Right renal pelvis (tissue), 4 donors: ENCODE measurements around the gene GPX4. TPM values are rescaled to one million over a fixed set of nuclear protein-coding genes. Genes with fewer than 3 reads are reported as not detected.
"Not testable (repeated sequence)": the region's sequence is repeated elsewhere in the genome, so short reads cannot be mapped to it uniquely, and the experiment has no call there.

Experiments
- DNase-seq, 4 donors: peaks; one replicate each; pipeline ENCODE4 v3.0.0-alpha.2; 2013; ENCODE audit warnings: low read depth in 4 of 4, low spot score in 3 of 4, missing footprints in 1 of 4
- polyA plus RNA-seq, 4 donors: library from polyadenylated mRNA; unstranded; fragments of 120-200 nt; gene quantifications; one replicate each; pipeline ENCODE4 v1.2.1, GENCODE V29; 2013; ENCODE audit not compliant: insufficient read length in 4 of 4

Gene GPX4
- polyA plus RNA-seq, 4 donors: 242 to 321 (median 252) TPM

DNA sequence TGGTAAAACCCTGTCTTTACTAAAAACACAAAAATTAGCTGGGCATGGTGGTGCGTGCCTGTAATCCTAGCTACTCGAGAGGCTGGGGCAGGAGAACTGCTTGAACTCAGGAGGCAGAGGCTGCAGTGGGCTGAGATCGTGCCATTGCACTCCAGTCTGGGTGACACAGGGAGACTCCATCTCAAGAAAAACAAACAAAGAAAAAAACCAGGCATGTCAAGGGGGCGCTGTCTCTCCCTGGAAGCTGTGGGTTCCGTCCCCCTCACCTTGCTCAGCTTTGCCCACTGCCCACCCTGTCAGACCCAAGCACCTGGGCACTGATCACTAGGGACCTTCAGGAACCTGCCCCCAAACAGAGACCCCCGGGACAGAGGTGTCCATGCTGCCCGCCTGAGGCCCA is 25.3 kb downstream of the GPX4 start:
- not testable (repeated sequence) for DNase-seq

DNA sequence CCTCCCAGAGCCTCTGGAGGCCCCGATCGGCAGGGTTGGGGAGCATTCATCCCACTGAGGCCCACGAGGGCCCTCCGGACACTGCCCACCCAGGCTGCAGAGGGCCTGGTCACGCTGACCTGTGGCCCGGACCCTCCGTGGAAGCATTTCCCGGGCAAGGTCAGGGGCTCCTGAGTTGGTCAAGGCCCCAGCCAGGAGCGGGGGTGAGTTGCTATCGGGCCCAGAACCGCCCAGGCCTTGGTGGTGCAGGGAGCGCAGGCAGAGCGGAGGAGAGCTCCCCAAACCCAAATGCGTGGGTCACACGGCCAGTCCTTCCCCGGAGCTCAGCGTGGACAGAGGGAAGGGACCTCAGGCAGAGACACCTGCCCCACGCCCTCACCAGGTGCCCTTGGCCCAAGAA is 25.7 kb downstream of the GPX4 start:
- DNase-seq: no peak

DNA sequence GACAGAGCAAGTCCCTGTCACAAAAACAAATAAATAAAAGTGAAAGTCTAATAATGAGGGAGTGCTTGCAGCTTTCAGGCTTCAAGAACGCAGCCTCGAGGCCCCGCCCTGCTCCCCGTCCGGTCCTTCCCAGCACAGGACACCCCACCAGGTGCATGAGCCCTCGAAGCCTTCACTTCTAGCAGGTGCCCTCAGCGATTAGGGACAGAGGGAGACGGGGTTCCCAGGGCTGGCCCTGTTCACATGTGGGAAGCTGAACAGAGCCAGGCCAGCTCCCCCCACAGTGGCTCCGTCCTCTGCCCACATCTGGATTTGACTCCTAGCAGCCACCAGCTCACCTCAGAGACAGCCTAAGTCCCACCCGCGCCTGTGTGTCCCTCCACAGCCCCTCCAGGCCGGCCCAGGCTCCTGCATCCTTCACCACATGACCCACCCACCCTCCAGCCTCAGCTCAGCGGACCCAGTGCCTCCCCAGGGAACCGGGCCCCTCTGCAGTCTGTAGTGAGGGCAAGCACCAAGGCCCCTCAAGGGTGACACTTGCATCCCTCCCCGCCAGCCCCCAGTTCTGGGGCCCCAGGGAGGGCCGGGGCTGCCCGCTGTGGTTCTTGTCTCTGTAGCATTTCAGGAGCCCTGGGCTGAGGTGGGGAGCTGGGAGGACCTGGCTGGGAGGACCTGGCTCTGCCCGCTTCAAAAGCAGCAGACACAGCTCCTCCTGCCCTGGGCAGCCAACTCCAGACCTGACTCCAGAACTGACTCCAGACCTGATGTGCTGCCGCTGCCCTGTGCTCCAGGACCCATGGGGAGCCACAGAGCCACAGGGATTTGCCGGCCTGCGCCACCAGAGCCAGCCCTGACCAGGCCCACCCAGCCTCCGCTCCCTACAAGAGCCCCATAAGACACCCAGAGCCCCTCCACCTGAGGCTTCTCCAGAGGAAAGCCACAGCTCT is 27.2 kb downstream of the GPX4 start:
- no peak for DNase-seq

DNA sequence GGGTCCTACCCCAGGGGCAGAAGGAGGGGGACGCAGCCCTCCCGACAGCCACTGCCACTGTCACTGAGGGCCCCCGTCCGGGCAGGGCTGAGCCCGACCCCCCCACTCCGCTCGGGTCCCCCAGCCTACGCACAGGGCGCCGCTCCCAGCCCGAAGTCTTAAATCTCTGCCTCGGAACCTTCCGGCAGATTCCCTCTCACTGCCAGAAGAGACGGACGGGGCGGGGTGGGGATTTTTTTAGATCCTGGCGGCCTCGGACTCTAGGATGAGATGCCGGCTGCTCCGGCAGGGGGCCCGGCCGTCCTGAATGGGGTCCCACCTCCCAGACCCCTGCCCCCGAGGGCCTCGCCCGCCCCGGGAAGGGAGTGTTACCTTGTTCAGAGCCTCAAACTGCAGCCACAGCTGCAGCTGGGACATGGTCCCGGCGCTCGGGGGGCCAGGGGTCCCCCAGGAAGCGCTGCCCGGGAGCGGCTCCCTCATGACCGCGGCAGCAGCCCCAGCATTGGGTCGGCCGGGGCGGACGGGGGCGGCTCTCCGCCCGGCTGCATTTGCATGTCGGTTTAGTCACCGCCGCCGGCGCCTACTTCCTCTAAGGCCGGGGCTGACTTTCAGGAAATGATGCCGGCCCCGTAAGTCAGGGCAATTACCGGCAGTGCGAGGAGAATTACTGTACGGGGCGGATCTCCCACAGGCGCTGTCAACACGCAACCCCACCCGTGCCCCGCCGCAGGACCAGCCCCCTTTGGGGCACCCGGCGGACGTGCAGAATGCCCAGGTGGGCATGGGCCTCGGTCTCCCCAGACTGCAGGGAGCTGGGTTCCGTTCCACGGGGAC is 28.1 kb downstream of the GPX4 start:
- peak in 1 of 4 donors; percentile 58 for DNase-seq

DNA sequence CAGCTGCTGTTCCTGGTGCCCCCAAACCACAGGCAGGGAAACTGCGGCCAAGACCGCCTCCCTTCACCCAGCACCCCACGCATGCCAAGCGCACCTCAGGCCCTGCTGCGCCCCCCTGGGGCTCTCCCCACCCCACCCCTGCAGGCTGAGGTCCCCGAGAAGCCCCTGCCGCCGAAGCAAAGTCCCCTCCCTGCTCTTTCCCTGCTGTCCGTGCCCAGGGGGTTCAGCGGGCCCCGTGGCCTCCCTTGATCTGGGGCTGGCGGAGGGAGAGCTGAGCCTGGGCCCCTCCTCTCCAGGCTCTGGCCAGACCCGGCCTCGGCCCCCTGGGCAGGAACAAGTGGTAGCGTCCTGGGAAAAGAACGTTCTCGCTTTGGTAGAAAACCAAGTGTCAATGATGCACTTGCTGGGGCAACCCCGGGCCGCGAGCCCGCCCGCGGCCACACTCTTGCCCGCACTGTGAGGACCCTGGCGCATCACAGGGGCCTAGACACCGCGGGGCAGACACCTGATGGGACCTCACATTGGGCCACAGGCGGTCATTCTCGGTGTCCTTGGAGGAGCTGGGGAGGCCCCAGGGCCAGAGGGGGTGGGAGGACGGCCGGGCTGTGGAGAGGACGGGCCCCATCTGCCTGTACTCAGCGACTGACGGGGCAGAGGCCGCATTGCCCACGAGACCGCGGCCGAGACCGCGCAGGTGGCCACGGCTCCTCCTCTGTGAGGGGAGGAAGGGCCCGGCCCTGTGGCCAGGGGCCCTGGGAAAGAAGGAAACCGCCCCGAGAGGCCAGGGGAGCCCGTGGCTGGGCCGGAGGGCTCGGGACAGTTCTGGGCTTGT is 29.0 kb downstream of the GPX4 start:
- no peak for DNase-seq

DNA sequence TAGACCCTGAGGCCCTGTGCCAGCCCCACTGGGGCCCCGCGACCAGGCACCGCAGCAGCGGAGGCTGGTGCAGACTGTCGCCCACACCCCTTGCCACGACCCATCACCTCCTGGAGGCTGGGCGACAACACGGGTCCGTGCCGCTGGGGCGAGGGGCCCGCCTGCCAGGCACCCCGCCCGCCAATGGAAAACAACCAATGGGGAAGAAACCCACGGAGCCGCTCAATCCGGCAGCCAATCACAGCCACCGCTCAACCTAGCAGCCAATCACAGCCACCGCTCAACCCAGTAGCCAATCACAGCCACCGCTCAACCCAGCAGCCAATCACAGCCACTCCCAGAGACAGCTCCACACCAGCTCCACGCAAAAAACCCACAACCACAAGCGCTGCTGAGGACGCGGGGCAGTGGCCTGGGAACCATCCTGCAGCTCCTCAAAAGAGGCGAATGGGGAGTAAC is 29.7 kb downstream of the GPX4 start:
- DNase-seq: no peak

DNA sequence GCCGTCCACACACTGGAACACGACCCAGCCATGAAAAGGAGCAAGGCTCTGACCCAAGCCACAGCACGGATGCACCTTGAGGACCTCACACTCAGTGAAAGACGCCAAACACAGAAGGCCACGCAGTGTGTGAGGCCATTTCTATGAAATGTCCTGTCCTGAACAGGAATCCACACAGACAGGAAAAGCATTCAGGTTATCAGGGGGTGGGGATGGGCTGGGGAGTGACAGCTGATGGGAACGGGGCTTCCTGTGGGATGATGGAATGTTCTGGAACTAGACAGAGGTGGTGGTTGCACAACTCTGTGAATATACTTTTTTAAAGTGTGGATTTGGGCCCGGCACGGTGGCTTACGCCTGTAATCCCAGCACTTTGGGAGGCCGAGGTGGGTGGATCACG is 30.6 kb downstream of the GPX4 start:
- no peak for DNase-seq

DNA sequence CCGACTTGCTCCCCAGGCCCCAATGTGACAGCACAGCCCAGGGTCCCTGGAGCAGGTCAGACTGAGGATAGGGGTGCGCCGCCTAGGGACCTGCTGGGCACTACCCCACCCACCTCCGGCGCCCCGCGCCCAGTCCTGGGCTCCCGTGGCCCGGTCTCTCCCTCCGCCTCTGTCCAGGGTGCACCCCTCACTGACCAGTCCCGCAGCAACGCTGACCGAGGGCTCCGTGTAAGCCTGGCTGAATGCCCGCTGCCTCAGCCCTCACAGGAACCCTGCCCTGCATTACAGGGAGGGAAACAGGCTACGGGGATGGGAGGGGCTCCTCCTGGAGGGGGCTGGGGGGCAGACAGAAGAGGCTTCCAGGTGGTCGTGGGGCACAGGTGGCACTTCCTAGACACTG is 31.7 kb downstream of the GPX4 start:
- DNase-seq: no peak

DNA sequence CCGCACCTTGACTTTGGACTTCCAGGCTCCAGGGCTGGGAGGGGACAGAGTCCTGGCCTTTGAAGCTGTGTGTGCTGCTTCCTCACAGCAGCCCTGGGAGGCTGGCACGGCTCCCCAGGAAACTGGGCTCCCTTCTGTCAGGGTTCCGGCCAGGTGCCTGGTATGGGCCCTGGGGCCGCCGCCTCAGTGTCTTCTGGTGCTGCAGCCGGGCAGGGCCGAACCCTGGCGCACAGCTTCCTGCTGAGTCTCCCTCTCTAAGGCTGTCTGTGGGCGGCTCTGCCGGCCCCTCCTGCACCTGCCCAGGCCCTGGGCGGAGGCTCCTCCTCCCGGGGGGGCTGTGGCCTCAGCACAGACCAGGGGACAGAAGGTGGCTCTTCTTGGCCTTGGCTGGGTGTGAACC is 32.4 kb downstream of the GPX4 start:
- DNase-seq: no peak

DNA sequence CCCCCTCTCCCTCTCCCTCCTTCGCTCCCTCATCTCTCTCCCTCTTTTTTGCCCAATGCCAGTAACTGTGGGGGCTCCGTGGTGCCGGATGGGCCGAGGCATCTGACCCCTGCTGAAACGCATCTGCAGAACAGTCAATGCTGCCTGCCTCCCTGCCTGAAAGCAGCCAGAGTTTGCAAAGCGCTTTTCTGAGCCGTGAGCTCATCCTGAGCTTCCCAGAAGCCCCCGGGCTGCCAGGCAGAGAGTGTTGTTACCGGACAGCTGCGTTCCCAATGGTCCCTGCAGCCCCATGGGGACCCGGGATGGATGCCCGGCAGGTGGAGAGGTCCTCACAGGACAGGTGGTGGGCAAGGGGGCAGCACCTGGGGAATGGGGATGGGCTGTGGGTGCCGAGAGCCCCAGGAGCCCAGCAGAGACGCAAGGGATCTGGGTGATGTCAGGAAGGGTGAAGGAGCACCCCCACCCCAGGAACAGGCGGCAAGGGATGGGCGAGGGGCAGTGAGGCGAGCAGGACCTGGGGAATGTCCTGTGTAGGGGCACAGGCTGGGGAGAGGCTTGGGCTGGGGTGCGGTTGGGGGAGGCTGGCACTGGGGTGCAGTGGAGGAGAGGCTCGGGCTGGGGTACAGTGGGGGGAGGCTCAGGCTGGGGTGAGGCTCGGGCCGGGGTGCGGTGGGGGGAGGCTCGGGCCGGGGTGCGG is 33.0 kb downstream of the GPX4 start:
- DNase-seq: no peak

DNA sequence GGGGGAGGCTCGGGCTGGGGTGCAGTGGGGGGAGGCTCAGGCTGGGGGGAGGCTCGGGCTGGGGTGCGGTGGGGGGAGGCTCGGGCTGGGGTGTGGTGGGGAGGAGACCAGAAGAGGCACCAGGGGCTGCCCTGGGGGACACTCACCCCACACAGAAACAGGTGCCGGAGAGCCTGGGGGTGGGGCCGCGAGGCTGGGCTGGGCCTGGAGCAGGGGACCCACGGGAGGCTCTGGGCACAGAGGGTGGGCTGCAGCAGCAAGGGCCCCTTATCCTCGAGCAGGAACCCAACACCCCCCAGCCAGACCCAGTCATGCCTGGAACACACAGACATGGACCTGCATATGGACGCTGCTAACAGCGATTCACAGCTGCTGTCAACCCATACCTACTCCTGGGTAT is 34.3 kb downstream of the GPX4 start:
- DNase-seq: no peak

DNA sequence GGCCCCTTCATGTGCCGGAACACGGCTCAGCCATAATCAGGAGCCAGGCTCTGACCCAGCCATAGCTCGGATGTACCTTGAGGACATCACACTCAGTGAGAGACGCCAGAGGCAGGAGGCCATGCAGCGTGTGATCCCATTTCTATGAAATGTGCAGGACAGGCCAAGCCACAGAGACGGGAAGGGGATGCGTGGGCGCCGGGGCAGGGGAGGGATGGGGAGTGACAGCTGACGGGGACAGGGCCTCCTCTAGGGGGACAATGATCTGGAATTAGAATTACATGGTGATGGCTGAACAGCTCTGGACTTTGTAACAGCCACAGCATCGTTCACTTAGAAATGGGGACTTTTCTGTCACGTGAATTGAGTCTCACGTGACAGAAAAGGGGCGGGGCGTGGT is 35.3 kb downstream of the GPX4 start:
- no peak for DNase-seq

DNA sequence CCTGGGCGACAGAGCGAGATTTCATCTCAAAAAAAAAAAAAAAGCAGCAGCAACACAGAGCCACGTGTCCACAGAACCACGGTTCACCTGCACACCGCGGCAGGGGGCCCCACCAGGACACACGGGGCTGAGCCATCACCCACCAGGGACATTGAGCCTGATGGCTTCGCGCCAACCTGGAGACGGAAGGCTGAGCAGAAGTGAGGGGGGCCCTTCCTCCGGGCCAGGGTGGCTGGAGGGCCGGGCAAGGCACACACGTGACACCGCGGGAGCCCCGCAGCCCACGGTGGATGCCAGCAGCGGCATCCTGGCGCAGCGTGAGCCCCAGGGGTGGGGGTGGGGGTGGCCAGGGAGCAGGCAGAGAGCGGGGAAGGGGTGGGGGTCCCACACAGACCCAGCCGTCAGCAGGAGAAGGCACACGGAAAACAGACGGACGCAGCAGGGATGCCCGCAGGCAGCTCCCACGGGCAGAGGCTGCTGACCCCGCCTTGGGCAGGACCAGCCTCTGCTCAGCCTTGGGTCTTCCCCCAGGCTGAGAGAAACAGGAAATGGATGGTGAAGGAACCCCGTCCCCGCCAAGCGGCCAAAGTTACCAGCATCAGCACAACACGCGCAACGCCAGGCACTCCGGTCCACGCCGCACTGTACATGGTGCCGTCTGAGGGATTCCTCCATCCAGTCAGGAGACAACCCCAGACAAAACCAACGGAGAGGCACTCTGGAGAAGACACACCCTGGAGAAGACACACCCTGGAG is 36.7 kb downstream of the GPX4 start:
- DNase-seq: no peak

DNA sequence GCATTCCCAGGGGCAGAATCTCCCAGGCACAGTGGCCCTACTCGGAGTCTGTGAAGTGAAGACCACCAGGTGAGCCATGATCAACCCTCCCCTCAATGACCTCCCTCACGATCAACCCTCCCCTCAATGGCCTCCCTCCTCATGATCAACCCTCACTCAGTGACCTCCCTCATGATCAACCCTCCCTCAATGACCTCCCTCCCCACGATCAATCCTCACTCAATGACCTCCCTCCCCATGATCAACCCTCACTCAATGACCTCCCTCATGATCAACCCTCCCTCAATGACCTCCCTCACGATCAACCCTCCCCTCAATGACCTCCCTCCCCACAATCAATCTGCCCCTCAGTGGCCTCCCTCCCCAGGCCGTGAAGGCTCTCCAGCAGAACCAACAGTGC is 38.1 kb downstream of the GPX4 start:
- no peak for DNase-seq

DNA sequence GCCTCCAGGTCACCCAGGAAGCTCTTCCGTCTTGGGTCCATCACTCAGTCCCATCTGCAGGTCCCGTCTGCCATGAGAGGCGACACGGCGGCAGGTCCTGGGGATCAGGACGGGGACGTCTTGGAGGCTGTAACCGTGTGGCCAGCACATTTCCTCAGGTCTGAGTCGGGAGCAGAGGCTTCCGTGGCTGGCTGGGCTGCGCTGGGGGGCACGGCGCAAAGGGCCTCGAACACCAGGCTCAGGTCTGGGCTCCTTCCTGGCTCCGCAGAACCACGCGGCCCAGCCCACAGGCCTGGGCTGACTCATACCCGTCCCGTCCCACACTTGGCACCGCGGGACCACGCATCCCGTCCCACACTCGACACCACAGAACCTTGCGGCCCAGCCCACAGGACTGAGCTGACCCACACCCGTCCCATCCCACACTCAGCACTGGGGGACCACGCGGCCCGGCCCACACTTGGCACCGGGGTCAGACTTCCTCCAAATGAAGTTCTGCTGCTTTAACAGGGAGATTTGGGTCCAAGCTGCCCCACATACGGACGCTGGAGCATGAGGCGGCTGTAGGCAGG is 40.1 kb downstream of the GPX4 start:
- DNase-seq: no peak

DNA sequence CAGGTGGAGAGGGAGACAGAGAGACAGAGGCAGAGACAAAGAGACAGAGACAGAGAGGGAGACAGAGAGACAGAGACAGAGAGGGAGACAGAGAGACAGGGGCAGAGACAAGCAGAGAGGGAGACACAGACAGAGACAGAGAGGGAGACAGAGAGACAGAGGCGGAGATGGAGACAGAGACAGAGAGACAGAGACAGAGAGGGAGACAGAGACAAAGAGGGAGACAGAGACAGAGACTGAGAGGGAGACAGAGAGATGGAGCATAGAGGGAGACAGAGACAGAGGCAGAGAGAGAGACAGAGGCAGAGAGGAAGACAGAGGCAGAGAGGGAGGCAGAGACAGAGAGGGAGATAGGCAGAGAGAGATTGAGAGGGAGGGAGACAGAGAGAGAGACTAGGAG is 40.9 kb downstream of the GPX4 start:
- DNase-seq: no peak

DNA sequence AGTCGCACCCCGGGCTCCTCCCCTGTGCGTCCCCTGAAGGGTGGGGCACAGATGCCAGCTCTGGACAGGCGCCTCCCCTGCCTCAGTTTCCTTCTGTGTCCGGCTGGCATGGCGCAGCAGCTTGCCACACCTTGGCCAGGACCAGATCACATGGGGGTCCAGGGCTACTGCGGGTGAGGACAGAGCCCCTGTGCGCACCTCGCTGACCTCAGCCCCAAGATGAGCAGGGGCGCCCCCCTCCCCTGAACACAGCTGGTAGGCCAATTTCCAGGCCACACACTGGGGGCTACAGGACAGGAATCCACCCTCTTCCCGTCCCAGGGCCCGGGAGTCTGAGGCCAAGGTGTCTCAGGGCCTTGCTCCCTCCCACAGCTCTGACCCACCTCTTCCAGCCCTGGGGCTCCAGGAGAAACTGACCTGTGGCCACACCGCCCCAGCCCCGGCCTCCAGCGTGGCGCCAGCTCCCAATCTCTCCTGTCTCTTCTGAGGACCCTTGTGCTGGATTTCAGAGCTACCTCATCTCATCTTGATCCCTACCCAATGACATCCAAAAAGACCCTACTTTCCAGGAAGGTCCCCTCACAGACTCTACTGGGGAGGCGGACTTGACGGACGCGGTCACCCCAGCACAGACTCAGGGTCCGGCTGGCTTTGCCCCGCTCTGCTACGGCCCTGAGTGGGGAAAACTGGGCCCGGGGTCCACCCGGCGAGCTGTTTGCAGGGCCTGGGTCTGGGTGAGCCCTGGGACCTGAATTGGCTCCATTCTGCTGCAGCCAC is 42.0 kb downstream of the GPX4 start:
- no peak for DNase-seq

DNA sequence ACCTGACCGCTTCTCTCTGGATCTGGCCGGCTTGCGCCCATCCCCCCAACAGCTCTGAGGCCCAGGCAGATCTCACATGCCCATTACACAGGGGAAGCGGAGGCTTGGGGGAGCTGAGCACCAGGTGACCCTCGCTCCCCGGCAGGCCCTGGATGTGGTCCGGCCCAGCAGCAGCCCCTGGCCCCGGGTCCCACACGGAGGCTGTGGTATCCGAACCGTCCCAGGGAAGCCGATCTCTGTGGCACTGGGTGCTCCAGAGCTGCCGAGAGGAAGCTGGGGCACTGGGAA is 42.6 kb downstream of the GPX4 start:
- no peak for DNase-seq
